ENCODE measurements around the gene GPS2. TPM values are rescaled to one million over a fixed set of nuclear protein-coding genes. Genes with fewer than 3 reads are reported as not detected.

GPS2 gene
- total and polyA plus RNA-seq, 10 of the 15 experiments (the other 5 are each of a cell fraction or from before 2014, with no cell fraction given), result 10.2 to 96.4 (median 42.5) TPM

DNA sequence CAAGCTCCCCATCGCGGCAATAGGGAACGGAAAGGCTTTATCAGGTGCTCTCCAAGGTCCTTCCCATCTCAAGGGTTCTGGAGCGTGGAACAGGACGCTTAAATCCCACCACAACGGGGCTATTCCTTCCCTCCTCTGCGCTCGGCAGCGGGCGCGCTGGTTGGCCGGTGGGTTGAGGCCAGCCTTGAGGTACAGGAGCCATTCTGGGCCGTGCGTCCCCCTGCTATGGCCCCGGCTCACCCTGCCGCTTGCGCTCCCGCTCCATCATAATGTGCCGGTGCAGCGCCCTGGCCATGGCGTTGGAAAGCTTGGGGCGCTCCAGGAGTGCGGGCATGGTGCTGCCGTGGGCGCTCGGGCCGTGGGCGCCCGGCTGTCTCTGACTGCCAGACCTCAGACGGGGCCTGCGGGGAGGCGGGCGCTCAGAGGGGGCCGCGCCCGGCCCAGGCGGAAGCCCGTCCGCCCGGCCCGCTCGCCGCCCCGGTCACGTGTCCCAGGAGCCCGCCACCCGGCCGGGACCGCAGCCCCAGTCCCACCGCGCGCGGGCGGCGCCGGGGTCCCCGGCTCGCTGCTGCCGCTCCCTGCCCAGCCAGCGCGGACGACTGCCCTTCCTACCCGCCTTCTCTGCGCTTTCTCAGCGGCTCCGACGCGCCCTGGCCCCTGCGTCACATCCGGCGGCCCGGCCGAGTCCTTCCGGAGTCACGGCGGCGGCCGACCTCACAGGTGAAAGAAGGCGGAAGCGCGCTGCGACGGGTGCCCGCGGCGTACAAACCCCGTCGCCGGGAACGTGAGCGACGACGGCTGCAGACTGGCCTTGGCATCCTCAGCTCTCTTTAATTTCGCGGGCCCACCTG lies at the start of gene GPS2 (continued):
- TF ChIP-seq, protein P1, sequence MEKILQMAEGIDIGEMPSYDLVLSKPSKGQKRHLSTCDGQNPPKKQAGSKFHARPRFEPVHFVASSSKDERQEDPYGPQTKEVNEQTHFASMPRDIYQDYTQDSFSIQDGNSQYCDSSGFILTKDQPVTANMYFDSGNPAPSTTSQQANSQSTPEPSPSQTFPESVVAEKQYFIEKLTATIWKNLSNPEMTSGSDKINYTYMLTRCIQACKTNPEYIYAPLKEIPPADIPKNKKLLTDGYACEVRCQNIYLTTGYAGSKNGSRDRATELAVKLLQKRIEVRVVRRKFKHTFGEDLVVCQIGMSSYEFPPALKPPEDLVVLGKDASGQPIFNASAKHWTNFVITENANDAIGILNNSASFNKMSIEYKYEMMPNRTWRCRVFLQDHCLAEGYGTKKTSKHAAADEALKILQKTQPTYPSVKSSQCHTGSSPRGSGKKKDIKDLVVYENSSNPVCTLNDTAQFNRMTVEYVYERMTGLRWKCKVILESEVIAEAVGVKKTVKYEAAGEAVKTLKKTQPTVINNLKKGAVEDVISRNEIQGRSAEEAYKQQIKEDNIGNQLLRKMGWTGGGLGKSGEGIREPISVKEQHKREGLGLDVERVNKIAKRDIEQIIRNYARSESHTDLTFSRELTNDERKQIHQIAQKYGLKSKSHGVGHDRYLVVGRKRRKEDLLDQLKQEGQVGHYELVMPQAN (conservative IDR thresholded peaks at IDR 0.05), result peak; percentile 81
- TF ChIP-seq HDGF (IDR thresholded peaks at IDR 0.05), result no peak
- peak; percentile 80 for TF ChIP-seq HCFC1 (IDR thresholded peaks at IDR 0.05; ENCODE audit: low read length)
- TF ChIP-seq RAD21 (IDR thresholded peaks at IDR 0.05; ENCODE audit: insufficient read depth, low read depth, low read length), result no peak
- peak; percentile 72 for TF ChIP-seq SMAD5 (IDR thresholded peaks at IDR 0.05; ENCODE audit: low read depth)
- TF ChIP-seq, protein P2, sequence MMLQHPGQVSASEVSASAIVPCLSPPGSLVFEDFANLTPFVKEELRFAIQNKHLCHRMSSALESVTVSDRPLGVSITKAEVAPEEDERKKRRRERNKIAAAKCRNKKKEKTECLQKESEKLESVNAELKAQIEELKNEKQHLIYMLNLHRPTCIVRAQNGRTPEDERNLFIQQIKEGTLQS (IDR thresholded peaks at IDR 0.05; ENCODE audit: borderline replicate concordance, extremely low read depth, low read depth, low read length), result 0 out of 2 replicates have a peak, but pooled peaks have one; percentile 14
- no peak for TF ChIP-seq SUZ12 (IDR thresholded peaks at IDR 0.05; ENCODE audit: unreplicated experiment)
- TF ChIP-seq SIX5 (IDR thresholded peaks at IDR 0.05; ENCODE audit: low read depth, low read length, severe bottlenecking), result peak; percentile 60
- TF ChIP-seq, protein P3, sequence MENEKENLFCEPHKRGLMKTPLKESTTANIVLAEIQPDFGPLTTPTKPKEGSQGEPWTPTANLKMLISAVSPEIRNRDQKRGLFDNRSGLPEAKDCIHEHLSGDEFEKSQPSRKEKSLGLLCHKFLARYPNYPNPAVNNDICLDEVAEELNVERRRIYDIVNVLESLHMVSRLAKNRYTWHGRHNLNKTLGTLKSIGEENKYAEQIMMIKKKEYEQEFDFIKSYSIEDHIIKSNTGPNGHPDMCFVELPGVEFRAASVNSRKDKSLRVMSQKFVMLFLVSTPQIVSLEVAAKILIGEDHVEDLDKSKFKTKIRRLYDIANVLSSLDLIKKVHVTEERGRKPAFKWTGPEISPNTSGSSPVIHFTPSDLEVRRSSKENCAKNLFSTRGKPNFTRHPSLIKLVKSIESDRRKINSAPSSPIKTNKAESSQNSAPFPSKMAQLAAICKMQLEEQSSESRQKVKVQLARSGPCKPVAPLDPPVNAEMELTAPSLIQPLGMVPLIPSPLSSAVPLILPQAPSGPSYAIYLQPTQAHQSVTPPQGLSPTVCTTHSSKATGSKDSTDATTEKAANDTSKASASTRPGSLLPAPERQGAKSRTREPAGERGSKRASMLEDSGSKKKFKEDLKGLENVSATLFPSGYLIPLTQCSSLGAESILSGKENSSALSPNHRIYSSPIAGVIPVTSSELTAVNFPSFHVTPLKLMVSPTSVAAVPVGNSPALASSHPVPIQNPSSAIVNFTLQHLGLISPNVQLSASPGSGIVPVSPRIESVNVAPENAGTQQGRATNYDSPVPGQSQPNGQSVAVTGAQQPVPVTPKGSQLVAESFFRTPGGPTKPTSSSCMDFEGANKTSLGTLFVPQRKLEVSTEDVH (IDR thresholded peaks at IDR 0.05; ENCODE audit: low read depth, partially characterized antibody), result no peak
- TF ChIP-seq, protein P4, sequence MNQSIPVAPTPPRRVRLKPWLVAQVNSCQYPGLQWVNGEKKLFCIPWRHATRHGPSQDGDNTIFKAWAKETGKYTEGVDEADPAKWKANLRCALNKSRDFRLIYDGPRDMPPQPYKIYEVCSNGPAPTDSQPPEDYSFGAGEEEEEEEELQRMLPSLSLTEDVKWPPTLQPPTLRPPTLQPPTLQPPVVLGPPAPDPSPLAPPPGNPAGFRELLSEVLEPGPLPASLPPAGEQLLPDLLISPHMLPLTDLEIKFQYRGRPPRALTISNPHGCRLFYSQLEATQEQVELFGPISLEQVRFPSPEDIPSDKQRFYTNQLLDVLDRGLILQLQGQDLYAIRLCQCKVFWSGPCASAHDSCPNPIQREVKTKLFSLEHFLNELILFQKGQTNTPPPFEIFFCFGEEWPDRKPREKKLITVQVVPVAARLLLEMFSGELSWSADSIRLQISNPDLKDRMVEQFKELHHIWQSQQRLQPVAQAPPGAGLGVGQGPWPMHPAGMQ (IDR thresholded peaks at IDR 0.05; ENCODE audit: borderline replicate concordance), result no peak
- TF ChIP-seq MTA3 (IDR thresholded peaks at IDR 0.05; ENCODE audit: borderline replicate concordance, low read length), result no peak
- TF ChIP-seq ATF7 (IDR thresholded peaks at IDR 0.05; ENCODE audit: low read depth), result 0 out of 2 replicates have a peak, but pooled peaks have one; percentile 28
- TF ChIP-seq NRF1 (conservative IDR thresholded peaks at IDR 0.05; ENCODE audit: low read depth, low read length), result no peak
- TF ChIP-seq, protein P5, sequence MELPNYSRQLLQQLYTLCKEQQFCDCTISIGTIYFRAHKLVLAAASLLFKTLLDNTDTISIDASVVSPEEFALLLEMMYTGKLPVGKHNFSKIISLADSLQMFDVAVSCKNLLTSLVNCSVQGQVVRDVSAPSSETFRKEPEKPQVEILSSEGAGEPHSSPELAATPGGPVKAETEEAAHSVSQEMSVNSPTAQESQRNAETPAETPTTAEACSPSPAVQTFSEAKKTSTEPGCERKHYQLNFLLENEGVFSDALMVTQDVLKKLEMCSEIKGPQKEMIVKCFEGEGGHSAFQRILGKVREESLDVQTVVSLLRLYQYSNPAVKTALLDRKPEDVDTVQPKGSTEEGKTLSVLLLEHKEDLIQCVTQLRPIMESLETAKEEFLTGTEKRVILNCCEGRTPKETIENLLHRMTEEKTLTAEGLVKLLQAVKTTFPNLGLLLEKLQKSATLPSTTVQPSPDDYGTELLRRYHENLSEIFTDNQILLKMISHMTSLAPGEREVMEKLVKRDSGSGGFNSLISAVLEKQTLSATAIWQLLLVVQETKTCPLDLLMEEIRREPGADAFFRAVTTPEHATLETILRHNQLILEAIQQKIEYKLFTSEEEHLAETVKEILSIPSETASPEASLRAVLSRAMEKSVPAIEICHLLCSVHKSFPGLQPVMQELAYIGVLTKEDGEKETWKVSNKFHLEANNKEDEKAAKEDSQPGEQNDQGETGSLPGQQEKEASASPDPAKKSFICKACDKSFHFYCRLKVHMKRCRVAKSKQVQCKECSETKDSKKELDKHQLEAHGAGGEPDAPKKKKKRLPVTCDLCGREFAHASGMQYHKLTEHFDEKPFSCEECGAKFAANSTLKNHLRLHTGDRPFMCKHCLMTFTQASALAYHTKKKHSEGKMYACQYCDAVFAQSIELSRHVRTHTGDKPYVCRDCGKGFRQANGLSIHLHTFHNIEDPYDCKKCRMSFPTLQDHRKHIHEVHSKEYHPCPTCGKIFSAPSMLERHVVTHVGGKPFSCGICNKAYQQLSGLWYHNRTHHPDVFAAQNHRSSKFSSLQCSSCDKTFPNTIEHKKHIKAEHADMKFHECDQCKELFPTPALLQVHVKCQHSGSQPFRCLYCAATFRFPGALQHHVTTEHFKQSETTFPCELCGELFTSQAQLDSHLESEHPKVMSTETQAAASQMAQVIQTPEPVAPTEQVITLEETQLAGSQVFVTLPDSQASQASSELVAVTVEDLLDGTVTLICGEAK (IDR thresholded peaks at IDR 0.05; ENCODE audit: borderline replicate concordance), result peak; percentile 94
- no peak for TF ChIP-seq PAX8 (IDR thresholded peaks at IDR 0.05)
- no peak for TF ChIP-seq NFIC (IDR thresholded peaks at IDR 0.05; ENCODE audit: low read depth, low read length)

All from GM12878 (cell line).